AG10803 (cell line): Measurements from ENCODE around the gene OR2A5.

Experiments
- DNase-seq: peaks from one replicate; pipeline ENCODE4 v3.0.0; 2010; ENCODE audit warnings: low read depth
- H3K4me3 ChIP-seq: 2 replicates; pipeline ENCODE4 v1.5.1; 2011; ENCODE audit warnings: mild to moderate bottlenecking, low read length, control low read depth
- CTCF ChIP-seq: conservative IDR thresholded peaks from 2 replicates; pipeline ENCODE4 v1.5.1; 2011; ENCODE audit warnings: mild to moderate bottlenecking, low read length, control low read depth, inconsistent platforms

OR2A5 gene

GRCh38 chr7:144063710-144064109, 15.0 kb downstream of the OR2A5 start:
- no peak for DNase-seq
- peak; percentile 12; the same call in 1 of the 2 replicates for TF ChIP-seq CTCF

GRCh38 chr7:144069511-144069910, 20.8 kb downstream of the OR2A5 start, which contains the start of gene OR2A25:
OR2A25 (plus strand) TSS chr7:144069811; CDS start chr7:144074220, 4,409 bp downstream.
- no peak for DNase-seq
- no peak for TF ChIP-seq CTCF
- no peak within 1 kb of the TSS for H3K4me3 ChIP-seq

More at GRCh38 chr7:144063710-144064109, 15.0 kb downstream of the OR2A5 start:
- no peak overlapping the region for H3K4me3 ChIP-seq

GRCh38 chr7:144069953-144070352, 21.2 kb downstream of the OR2A5 start:
- no peak for DNase-seq
- no peak overlapping the region for H3K4me3 ChIP-seq
- no peak for TF ChIP-seq CTCF

GRCh38 chr7:144074374-144074773, 25.6 kb downstream of the OR2A5 start:
- TF ChIP-seq CTCF, result no peak
- no peak for DNase-seq
- H3K4me3 ChIP-seq, result no peak overlapping the region

- TF ChIP-seq CTCF, result no peak
- H3K4me3 ChIP-seq, result no peak within 1 kb of the TSS
- no peak for DNase-seq
Observed at GRCh38 chr7:144085978-144086377, 37.2 kb downstream of the OR2A5 start, which contains the start of gene OR2A12. OR2A12 (plus strand) TSS chr7:144086278; CDS start chr7:144095108, 8,830 bp downstream.

- no peak for TF ChIP-seq CTCF
- DNase-seq, result no peak
- no peak overlapping the region for H3K4me3 ChIP-seq
Observed at GRCh38 chr7:144086730-144087129, 38.0 kb downstream of the OR2A5 start.

GRCh38 chr7:144087230-144087629, 38.5 kb downstream of the OR2A5 start:
- no peak for TF ChIP-seq CTCF
- H3K4me3 ChIP-seq, result no peak overlapping the region
- no peak for DNase-seq
